ENCODE results near the gene MARCHF4. TPM values are rescaled to one million over a fixed set of nuclear protein-coding genes. Genes with fewer than 3 reads are reported as not detected.

Gene MARCHF4
- total and polyA plus RNA-seq, 2 of the 4 experiments (the other 2 are of a cell fraction), result 2.3 to 12.0 TPM

- Histone ChIP-seq H2BK15ac (ENCODE audit: low read depth, low read length) (no peak overlapping the region), H4K20me1 (ENCODE audit: insufficient read depth, low read length) (peaks cover 23% of the 10 kb centered on the region), H3K56ac (ENCODE audit: extremely low read depth, insufficient read depth, low read length) (no peak overlapping the region), H3K4me3 (ENCODE audit: insufficient read depth, low read depth, low read length) (no peak overlapping the region), H3K79me1 (ENCODE audit: low read depth in 1 of 2, low read length in 2 of 2) (peaks cover 16 to 59% of the 10 kb centered on the region in 2 experiments), H2AK9ac (replicated peaks; ENCODE audit: low read depth, low read length, poor library complexity) (peak overlapping the region; percentile 44), H2BK120ac (ENCODE audit: low read depth, low read length) (no peak overlapping the region), H3K9me3 (ENCODE audit: control insufficient read depth, insufficient read depth, low read length) (no peaks in the 10 kb centered on the region), H2AFZ (replicated peaks; ENCODE audit: low read length, poor library complexity) (no peak overlapping the region), H2BK20ac (ENCODE audit: low read depth, low read length) (no peak overlapping the region), H2BK5ac (ENCODE audit: low read depth, low read length, poor library complexity, severe bottlenecking) (no peak overlapping the region), H3K9ac (ENCODE audit: low read depth, low read length) (no peak overlapping the region), H4K8ac (ENCODE audit: low read depth in 2 of 2, low read length in 2 of 2) (no peak overlapping the region), H4K91ac (ENCODE audit: insufficient read depth, low read depth, low read length) (no peak overlapping the region), H3K4me1 (ENCODE audit: control insufficient read depth, insufficient read depth, low read length) (peaks cover 6% of the 10 kb centered on the region), H3K4me2 (ENCODE audit: low read depth, low read length) (peak overlapping the region; percentile 26; the same call in 1 of the 2 replicates), H3K9me1 (ENCODE audit: insufficient read depth, low read length) (peaks cover 16% of the 10 kb centered on the region; the same call in 1 of the 2 replicates), H3K27ac (ENCODE audit: insufficient read depth, low read length) (no peak overlapping the region), H4K5ac (ENCODE audit: low read depth, low read length) (no peak overlapping the region), H3K4ac (ENCODE audit: low read depth, low read length) (peak overlapping the region; percentile 90), H2AK5ac (ENCODE audit: low read depth, low read length) (no peak overlapping the region), H3K14ac (replicated peaks; ENCODE audit: low read depth, low read length) (peak overlapping the region; percentile 25; the same call in 1 of the 2 replicates), H3K23ac (ENCODE audit: low read depth, low read length) (no peak overlapping the region), H3K27me3 (ENCODE audit: control insufficient read depth, insufficient read depth, low read length) (no peaks in the 10 kb centered on the region), H3K36me3 (ENCODE audit: control insufficient read depth, insufficient read depth, low read length) (no peaks in the 10 kb centered on the region), H3K18ac (ENCODE audit: low read depth, low read length) (no peak overlapping the region)
- BruUV-seq (replicated peaks), result no TSS peak
- ATAC-seq (ENCODE audit: low read depth) (no peak), DNase-seq (no peak)
- intact Hi-C loops (cut with micrococcal nuclease) (no loop called here), dilution Hi-C loops (cut with HindIII; ENCODE audit: low sequenced_read_pairs, unreplicated experiment) (no loop called here), in situ Hi-C loops (cut with MboI; ENCODE audit: low sequenced_read_pairs) (no loop called here)
- no CpG with 5 or more reads among the region's 18 CpGs for WGBS, 2 experiments (ENCODE audit: extremely low coverage in 2 of 2, insufficient read length in 1 of 2)
- ChIA-PET POLR2A (ENCODE audit: unreplicated experiment) (no interaction called here), CTCF (no interaction called here)
- TF ChIP-seq MAFK (IDR thresholded peaks at IDR 0.05; ENCODE audit: low read depth, low read length), result no peak
- no peak for TF ChIP-seq MXI1 (IDR thresholded peaks at IDR 0.05; ENCODE audit: borderline replicate concordance, low read depth, low read length)
- no peak for TF ChIP-seq SMC3 (IDR thresholded peaks at IDR 0.05; ENCODE audit: low read depth, low read length)
- no peak for TF ChIP-seq RAD21 (IDR thresholded peaks at IDR 0.05; ENCODE audit: low read length)
- TF ChIP-seq BHLHE40 (IDR thresholded peaks at IDR 0.05; ENCODE audit: low read depth, low read length), result no peak
Observed at GRCh38 chr2:216369821-216370220, 2.5 kb downstream of the MARCHF4 start.

Measured in IMR-90 (cell line).